HG03064 (cell line): ENCODE measurements around the gene QSER1.
"Not testable (repeated sequence)": the region's sequence is repeated elsewhere in the genome, so short reads cannot be mapped to it uniquely, and the experiment has no call there.

ENCODE experiments used
- ATAC-seq: cut with Tn5 transposase; IDR thresholded peaks from one replicate; pipeline ENCODE4 v1.9.1; 2021; ENCODE audit warnings: low read depth; ENCODE audit not compliant: unreplicated experiment

The QSER1 gene

DNA sequence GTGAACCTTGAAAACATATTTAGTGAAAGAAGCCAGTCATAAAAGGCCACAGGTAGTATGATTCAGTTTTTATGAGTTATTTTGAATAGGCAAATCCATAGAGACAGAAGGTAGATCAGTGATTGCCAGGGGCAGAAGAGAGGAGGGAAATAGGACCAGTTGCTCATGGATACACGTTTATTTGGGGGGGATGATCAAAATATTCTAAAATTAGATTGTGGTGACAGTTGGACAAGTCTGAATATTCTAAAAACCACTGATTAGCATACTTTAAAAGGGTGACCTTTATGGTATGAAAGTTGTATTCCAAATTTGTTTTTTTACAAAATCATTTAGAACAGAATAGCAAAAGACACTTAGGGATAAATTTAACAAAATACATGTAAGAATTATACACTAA is 28.6 kb downstream of the QSER1 start:
- no peak for ATAC-seq

DNA sequence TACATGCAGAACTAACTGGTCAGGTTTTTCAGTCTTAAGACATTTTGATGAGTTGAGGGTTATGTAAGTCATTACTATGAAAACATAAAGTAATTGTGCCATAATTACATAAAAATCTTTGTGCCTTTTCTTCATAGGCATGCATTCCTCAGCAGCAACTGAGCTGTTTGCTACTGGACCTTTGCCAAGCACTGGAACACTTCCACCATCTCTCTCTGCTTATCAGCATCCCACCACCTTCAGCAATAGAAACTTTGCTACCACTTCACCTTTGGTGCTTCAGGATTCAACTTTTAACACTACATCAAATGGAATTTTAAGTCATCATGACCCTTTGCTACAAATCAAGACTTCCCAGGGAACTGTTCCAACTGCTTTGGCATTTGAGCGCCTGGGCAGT is 39.0 kb downstream of the QSER1 start:
- no peak for ATAC-seq

DNA sequence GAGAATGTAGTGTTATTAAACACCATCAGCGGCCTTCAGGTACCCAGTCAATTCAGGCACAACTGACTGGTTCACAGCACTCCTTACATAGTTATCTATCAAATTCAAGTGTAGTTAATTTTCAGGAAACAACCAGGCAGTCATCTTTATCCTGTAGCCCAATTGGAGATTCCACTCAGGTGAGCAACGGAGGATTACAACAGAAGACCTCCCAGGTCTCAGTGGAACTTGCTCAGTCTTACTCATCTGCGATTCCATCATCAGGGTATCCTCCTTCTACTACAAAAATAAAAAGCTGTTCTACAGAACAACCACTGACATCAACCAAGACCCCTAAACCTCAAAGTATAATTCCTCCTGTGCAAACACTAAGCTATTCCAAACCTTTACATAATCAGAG is 39.6 kb downstream of the QSER1 start:
- no peak for ATAC-seq

DNA sequence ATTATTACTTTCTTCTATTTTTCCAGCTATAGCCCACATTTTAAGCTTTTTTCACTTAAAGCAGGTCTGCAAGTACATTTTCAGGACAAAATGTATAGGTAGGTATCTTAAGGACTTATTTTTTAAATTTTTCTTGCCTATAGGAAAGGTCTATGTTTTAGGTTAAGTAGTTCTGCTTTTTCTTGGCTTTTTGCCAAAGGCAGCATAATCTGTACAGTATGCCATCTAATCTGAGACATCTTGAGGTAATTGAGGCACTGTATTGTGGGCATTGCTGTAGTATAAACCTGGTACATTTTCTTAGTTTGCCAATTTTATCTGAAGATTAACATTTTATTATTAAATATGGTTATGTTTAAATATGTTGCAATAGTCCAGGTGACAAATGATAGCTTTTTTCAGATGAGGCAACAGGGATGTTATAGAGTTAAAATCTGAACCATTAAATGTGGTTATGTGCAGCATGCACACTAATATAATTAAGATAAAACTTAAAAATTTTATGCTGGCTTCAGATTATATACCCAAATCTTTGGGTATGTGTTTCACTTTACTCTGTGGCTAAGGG is 42.9 kb downstream of the QSER1 start:
- ATAC-seq, result no peak

DNA sequence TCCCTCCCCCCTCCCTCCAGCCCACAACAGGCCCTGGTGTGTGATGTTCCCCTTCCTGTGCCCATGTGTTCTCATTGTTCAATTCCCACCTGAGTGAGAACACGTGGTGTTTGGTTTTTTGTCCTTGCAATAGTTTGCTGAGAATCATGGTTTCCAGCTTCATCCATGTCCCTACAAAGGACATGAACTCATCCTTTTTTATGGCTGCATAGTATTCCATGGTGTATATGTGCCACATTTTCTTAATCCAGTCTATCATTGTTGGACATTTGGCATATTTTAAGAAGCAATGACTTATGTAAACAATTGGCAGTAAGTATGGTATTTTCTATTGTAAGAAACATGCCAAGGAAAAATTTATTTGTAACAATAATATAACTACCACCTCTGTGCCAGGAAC is 43.6 kb downstream of the QSER1 start:
- ATAC-seq, result not testable (repeated sequence)

DNA sequence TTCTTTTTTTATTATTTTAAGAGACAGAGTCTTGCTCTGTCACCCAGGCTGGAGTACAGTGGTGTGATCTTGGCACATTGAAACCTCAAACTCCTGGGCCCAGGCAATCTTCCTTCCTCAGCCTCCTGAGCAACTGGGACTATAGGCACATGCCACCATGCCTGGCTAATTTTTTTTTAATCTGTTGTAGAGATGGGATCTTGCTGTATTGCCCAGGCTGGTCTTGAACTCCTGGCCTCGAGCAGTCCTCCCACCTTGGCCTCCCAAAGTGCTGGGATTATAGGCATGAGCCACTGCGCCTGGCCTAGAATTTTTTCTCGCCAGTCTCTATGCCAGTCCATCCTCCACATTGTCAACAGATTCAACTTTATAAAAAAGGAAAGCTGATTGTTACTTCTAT is 44.7 kb downstream of the QSER1 start:
- not testable (repeated sequence) for ATAC-seq

DNA sequence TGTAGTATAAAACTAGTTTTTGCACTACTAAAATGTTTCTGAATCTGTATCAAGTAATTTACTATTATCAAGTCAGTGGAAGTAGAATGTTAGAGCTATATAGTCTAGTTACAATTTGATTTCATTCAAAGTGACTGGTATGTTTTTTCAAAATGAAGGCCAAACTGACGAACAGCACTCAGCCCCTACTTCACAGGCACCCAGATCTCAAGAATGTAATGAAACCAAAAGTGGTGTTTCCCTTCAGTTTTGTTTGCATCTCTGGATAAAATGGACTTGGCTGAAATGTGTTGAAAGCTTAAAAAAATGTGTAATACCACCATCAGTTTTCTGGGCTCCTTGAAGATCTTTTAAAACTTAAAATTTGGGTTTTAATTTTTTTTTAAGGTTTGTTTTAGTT is 46.4 kb downstream of the QSER1 start:
- ATAC-seq, result peak; percentile 69

DNA sequence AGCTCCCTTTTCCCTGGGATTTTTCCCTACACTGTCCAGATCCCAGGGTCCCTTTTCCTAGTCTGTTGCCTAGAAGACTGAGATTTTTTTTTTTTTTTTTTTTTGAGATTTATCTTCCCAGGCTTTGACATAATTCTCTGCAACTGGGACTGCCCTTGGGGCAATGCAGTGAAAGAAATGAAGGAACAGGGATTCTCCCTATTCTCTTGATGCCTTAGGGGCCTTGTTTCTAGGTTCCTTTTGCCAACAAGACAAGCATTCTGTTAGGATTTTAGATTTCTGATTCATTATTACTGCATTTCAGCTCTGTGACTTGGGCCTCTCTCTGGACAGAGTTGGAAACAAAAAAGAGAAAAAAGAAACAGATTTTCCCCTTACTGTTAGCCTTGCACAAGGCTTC is 47.3 kb downstream of the QSER1 start:
- no peak for ATAC-seq

DNA sequence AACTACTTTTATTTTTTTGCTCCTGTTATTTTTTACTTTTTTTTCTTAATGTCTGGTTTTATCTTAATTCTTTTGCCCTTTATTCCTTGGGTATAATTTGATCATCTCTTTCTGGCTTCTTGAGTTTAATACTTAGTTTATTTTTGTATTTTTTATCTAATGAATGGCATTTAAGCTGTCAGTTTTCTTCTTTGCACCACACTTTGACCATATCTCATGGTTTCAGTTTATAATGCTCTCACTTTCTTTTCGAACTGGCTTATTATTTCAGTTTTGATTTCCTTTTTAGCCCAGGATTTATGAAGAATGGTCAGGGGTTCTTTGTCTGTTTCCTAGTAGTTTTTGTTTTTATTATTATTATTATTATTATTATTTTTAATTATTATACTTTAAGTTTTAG is 48.3 kb downstream of the QSER1 start:
- ATAC-seq, result no peak

DNA sequence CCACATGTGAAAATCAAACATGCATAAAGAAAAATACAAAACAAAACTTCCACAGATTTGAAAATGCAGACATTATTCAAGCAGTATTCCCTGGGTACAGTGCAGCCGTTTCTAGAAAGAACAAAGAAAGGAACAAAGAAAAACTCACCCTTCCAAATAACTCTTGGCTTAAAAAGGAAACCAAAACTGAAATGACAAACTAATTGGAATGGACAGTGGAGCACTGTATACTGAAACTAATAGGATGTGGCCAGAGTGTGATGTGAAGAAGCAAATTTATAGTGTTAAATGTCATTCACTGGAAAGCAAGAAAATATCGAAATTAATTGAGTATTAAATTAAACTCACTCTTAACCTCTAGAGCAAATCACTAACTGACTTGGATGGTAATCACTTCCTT is 55.4 kb downstream of the QSER1 start:
- ATAC-seq, result no peak

DNA sequence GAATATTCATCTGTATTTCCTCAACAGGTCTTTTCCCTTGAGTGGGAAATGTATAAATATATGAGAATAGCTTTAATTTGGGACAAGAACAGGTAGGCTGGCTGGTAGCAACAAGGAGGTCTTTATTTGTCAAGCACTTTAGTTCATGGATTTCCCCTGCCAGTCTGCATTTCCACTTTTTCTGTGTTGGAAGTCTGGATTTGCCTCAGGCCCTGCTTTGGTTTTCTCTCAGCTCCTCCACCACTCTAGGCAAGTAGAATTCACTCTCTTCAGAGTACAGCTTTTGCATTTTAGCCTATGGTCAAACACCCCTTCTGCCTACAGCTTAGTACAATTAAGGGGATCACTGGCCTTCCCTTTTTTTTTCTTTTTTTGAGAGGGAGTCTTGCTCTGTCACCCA is 57.1 kb downstream of the QSER1 start:
- no peak for ATAC-seq

DNA sequence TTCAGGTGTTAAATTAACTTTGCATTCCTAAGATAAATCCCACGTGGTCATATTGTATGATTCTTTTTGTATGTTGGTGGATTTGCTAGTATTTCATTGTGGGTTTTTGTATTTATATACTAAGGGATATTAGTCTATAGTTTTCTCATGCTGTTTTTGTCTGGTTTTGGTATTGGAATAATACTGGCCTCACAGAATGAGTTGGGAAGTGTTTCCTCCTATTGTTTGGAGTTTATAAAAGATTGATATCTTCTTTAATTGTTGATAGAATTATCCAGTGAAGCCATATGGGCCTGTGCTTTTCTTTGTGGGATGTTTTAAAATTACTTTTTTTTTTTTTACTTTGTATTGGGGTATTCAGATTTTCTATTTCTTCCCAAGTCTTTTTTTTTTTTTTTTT is 59.8 kb downstream of the QSER1 start:
- no peak for ATAC-seq

DNA sequence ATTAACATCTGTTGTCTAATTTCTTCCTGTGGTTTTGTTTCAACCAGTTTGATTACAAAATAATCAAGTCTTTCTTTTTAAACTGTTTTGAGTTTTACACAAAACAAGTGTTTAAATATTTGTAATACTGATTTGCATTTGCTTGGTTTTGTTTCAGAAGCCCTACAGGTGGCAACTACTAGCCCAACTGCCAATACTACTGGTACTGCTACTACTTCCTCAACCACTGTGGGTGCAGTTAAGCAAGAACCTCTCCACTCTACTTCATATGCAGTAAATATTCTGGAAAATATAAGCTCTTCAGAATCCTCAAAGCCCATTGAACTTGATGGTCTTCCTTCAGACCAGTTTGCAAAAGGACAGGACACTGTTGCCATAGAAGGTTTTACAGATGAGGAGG is 61.1 kb downstream of the QSER1 start:
- ATAC-seq, result no peak

DNA sequence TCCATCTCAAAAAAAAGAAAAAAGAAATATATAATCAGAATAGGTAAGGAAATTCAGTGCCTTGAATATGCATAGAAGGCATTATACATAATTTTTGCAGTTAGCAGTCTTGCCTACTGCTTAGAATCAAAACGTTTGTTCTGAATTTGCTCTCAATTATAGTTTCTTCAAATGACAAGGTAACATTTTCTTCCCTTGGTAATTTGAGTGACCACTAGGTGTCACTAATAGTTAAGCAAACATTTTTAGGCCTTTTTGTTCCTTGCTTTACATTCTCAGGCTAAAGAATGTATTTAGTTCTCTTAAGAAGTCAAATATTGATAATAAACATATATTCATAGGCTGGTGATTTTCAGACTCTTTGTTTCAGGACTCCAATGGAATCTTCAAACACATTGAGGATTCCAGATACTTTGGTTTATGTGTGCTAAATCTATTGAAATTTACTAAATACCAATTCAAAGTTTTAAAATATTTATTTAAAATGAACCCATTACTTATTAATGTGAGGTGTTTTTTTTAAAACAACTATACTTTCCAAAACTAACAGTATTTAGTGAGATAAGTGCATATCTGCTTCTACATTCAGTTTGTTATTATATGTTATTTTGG is 68.0 kb downstream of the QSER1 start:
- ATAC-seq, result no peak

DNA sequence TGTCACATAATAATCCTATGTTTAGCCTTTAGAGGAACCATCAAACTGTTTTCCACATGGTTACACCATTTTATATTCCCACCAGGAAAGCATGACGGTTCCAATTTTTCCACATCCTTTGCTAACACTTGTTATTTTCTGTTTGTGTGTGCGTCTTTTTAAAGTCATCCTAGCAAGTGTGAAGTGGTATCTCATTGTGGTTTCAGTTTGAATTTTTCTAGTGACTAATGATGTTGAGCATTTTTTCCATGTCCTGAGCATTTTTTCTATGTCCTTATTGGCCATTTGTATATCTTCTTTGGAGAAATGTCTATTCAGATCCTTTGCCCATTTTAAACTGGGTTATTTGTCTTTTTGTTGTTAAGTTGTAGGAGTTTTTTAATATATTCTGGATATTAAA is 69.4 kb downstream of the QSER1 start:
- ATAC-seq, result no peak

DNA sequence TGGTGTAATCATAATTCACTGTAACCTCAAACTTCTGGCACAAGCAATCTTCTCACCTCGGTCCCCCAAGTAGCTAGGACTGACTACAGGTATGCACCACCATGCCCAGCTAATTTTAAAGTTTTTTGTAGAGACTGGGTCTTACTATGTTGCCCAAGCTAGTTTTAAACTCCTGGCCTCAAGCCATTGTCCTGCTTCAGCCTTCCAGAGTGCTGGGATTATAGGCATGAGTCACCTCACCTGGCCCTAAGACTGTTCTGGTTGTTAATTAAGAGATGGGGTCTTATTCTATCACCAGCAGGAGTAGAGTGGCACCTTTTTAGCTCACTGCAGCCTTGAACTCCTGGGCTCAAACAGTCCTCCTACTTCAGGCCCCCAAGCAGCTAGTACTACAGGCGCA is 71.1 kb downstream of the QSER1 start:
- ATAC-seq, result no peak

DNA sequence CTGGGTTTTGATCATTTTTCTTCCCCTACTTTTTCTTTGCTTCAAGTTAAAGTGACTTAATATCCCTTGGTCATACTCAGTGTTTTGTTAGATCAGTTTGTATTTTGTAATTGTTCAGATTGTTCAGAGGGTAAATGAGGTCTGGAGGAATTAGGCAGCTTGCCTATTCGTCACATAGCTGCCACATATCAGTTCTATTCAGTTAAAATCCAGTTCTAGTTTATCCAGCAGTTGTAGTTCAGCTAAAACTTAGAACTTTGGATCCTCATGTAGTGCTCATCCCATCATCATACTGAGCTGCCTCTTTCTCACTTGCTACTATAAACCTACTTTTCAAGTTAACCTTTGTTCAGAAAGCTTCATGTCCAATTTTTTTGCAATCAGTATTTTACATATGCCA is 75.9 kb downstream of the QSER1 start:
- ATAC-seq, result no peak

DNA sequence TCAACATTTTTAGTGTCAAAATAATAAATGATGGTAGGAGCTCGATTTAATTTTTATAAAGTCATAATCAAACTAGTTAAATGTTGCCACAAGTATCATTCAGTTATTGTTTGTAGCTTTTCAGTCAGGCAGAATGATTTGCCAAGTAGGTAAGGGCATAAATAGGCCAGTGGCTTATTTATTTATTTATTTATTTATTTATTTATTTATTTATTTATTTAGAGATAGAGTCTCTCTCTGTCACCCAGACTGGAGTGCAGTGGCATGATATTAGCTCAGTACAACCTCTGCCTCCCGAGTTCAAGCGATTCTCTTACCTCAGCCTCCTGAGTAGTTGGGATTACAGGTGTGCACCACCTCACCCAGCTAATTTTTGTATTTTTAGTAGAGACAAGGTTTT is 79.6 kb downstream of the QSER1 start:
- ATAC-seq, result not testable (repeated sequence)

DNA sequence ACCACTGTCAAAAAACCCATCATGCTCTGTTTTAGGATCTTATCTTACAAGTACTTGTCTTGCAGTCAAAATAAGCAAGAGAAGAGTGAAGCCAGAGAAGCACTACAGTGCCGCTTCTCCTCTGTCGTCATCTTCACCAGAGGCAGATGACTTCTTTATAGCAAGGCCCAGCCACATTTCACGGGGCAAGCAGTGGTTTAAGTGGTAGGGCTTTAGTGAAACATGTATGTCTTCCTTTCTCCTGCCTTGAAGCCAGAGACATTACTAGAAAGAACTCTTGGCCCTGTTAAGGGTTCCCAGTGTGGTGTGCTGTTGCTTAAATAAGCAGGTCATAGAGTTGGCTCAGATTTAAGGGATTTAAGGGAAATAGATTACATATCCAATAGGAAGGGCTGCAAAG is 80.2 kb downstream of the QSER1 start:
- ATAC-seq, result no peak

DNA sequence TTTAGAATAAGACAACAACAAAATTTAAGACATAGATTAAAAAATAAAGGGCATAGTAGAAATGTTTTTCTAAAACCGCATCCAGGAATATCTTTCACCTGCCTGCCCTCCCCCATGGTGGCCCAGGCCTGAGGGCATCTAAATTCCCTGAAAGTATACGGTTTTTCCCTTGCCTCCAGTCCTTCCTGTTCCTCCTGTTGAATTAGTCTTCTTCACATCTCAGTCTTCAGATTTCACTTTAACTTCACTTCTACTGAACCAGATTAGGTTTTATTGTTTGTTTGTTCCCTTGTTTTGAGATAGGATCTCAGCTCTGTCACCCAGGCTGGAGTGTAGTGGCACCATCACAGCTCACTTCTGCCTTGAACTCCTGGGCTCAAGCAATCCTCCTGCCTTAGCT is 90.0 kb downstream of the QSER1 start:
- ATAC-seq, result no peak

DNA sequence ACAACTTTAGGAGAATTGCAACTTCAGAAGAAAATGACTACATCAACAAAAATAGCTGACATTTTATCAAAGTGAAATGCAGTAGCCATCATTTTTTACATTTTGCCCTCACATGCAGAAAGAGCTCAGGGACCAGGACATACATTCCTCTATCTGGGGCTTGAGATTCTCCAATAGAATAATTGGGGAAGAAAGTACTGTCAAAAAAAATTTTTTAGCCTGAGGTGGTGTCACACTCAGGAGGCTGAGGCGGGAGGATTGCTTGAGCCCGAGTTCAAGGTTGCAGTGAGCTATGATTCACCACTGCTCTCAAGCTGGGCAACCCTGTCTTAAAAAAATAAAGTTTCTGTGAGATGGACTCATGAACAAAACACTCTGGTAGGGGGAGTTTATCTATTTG is 90.9 kb downstream of the QSER1 start:
- no peak for ATAC-seq

DNA sequence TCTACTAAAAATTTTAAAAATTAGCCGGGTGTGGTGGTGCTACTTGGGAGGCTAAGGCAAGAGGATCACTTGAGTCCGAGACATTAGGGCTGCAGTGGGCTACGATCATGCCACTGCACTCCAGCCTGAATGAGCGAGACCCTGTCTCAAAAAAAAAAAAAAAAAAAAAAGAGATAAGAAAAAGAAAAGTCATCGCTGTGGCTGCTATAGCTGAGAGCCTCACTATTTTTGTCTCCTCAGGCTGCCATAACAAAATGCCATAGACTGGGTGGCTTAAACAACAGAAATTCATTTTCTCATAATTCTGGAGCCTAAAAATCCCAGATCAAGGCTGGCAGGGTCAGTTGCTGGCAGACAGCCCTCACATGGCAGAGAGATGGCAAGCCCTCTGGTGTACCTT is 93.0 kb downstream of the QSER1 start:
- no peak for ATAC-seq

DNA sequence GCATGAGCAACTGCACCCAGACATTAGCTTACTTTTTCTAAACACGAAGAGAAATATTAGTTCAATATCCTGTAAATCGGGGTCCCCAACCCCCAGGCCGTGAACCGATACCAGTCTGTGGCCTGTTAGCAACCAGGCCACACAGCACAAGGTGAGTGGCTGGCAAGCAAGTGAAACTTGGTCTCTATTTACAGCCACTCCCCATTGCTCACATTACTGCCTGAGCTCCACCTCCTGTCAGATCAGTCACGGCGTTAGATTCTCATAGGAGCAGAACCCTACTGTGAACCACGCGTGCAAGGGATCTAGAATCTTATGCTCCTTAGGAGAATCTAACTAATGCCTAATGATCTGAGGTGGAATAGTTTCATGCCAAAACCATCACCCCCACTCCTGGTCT is 95.2 kb downstream of the QSER1 start:
- ATAC-seq, result no peak
